ENCODE results near the gene TICAM1. TPM values are rescaled to one million over a fixed set of nuclear protein-coding genes. Genes with fewer than 3 reads are reported as not detected.
"Not testable (repeated sequence)": the region's sequence is repeated elsewhere in the genome, so short reads cannot be mapped to it uniquely, and the experiment has no call there.

Gene TICAM1
- total RNA-seq, 2 experiments from 2014 or later, result 14.7 to 15.0 TPM

- DNase-seq (no peak), ATAC-seq (ENCODE audit: poor library complexity) (no peak)
- Histone ChIP-seq H3K4me3 (ENCODE audit: low read length) (no peak overlapping the region), H3K9me3 (ENCODE audit: control insufficient read depth in 1 of 2, insufficient read depth in 1 of 2, low read length in 2 of 2) (no peaks in the 10 kb centered on the region), H3K27ac (ENCODE audit: low read depth in 1 of 2, low read length in 2 of 2) (no peak overlapping the region), H3K36me3 (ENCODE audit: insufficient read depth, low read length) (peaks cover 32% of the 10 kb centered on the region), H3K27me3 (ENCODE audit: control insufficient read depth in 1 of 2, insufficient read depth in 2 of 2, low read length in 2 of 2) (no peaks in the 10 kb centered on the region), H3K4me1 (ENCODE audit: insufficient read depth, low read length) (peaks cover 13% of the 10 kb centered on the region)
- ChIA-PET POLR2A (no interaction called here), CTCF (no interaction called here)
- H3K4me3 Mint-ChIP-seq, result no peak overlapping the region
- no peak for TF ChIP-seq CTCF (IDR thresholded peaks at IDR 0.05)
- intact Hi-C loops (cut with DNase I, micrococcal nuclease), result no loop called here
- no peak overlapping the region for H3K27ac Mint-ChIP-seq
- no peaks in the 10 kb centered on the region for H3K27me3 Mint-ChIP-seq
- peaks cover 61% of the 10 kb centered on the region for H3K36me3 Mint-ChIP-seq (ENCODE audit: low read depth)
- peaks cover 6% of the 10 kb centered on the region for H3K4me1 Mint-ChIP-seq (ENCODE audit: low read depth)
- H3K9me3 Mint-ChIP-seq, result no peaks in the 10 kb centered on the region
Measured at GRCh38 chr19:4843647-4843965, 12.1 kb upstream of the TICAM1 start.

- ChIA-PET CTCF (no interaction called here), POLR2A (no interaction called here)
- Mint-ChIP-seq H3K4me1 (ENCODE audit: low read depth) (peaks cover 6% of the 10 kb centered on the region), H3K4me3 (no peak overlapping the region), H3K9me3 (no peaks in the 10 kb centered on the region), H3K27ac (no peak overlapping the region), H3K27me3 (no peaks in the 10 kb centered on the region), H3K36me3 (ENCODE audit: low read depth) (peaks cover 44% of the 10 kb centered on the region)
- no peak for TF ChIP-seq CTCF (IDR thresholded peaks at IDR 0.05)
- DNase-seq (no peak), ATAC-seq (ENCODE audit: poor library complexity) (no peak)
- Histone ChIP-seq H3K4me1 (ENCODE audit: insufficient read depth, low read length) (peaks cover 13% of the 10 kb centered on the region), H3K4me3 (ENCODE audit: low read length) (no peak overlapping the region), H3K36me3 (ENCODE audit: insufficient read depth, low read length) (peaks cover 22% of the 10 kb centered on the region), H3K27me3 (ENCODE audit: control insufficient read depth in 1 of 2, insufficient read depth in 2 of 2, low read length in 2 of 2) (no peaks in the 10 kb centered on the region), H3K9me3 (ENCODE audit: control insufficient read depth in 1 of 2, insufficient read depth in 1 of 2, low read length in 2 of 2) (no peaks in the 10 kb centered on the region), H3K27ac (ENCODE audit: low read depth in 1 of 2, low read length in 2 of 2) (no peak overlapping the region)
- intact Hi-C loops (cut with DNase I, micrococcal nuclease), result no loop called here
Measured at GRCh38 chr19:4839192-4839591, 7.7 kb upstream of the TICAM1 start.

GRCh38 chr19:4832776-4833175 lies 1.3 kb upstream of the TICAM1 start:
- ChIA-PET CTCF (no interaction called here), POLR2A (no interaction called here)
- peaks cover 22% of the 10 kb centered on the region for H3K36me3 Mint-ChIP-seq (ENCODE audit: low read depth)
- no peak for ATAC-seq (ENCODE audit: poor library complexity)
- H3K4me1 ChIP-seq (ENCODE audit: insufficient read depth, low read length), result peaks cover 28% of the 10 kb centered on the region
- peaks cover 2% of the 10 kb centered on the region for H3K36me3 ChIP-seq (ENCODE audit: insufficient read depth, low read length)
- H3K27ac Mint-ChIP-seq, result peak overlapping the region; percentile 83
- H3K27me3 ChIP-seq (ENCODE audit: control insufficient read depth in 1 of 2, insufficient read depth in 2 of 2, low read length in 2 of 2), result no peaks in the 10 kb centered on the region
- H3K27ac ChIP-seq (ENCODE audit: low read depth in 1 of 2, low read length in 2 of 2), result no peak overlapping the region
- no peaks in the 10 kb centered on the region for H3K9me3 ChIP-seq (ENCODE audit: control insufficient read depth in 1 of 2, insufficient read depth in 1 of 2, low read length in 2 of 2)
- no peak overlapping the region for H3K4me3 ChIP-seq (ENCODE audit: low read length)
- no peaks in the 10 kb centered on the region for H3K27me3 Mint-ChIP-seq
- H3K9me3 Mint-ChIP-seq, result no peaks in the 10 kb centered on the region
- H3K4me3 Mint-ChIP-seq, result peak overlapping the region; percentile 81
- peaks cover 30% of the 10 kb centered on the region for H3K4me1 Mint-ChIP-seq (ENCODE audit: low read depth)
- DNase-seq, result no peak
- TF ChIP-seq CTCF (IDR thresholded peaks at IDR 0.05), result no peak
- intact Hi-C loops (cut with DNase I, micrococcal nuclease), result no loop called here

- Histone ChIP-seq H3K27ac (ENCODE audit: low read depth in 1 of 2, low read length in 2 of 2) (peak overlapping the region; percentile 70 to 87), H3K4me3 (ENCODE audit: low read length) (peak overlapping the region; percentile 74), H3K4me1 (ENCODE audit: insufficient read depth, low read length) (peaks cover 28% of the 10 kb centered on the region)
- H3K27me3 ChIP-seq (ENCODE audit: control insufficient read depth in 1 of 2, insufficient read depth in 2 of 2, low read length in 2 of 2); ATAC-seq (ENCODE audit: poor library complexity); H3K27me3 Mint-ChIP-seq; DNase-seq; intact Hi-C loops (cut with DNase I, micrococcal nuclease); H3K36me3 ChIP-seq (ENCODE audit: insufficient read depth, low read length); H3K9me3 Mint-ChIP-seq; H3K9me3 ChIP-seq (ENCODE audit: control insufficient read depth in 1 of 2, insufficient read depth in 1 of 2, low read length in 2 of 2): not testable (repeated sequence)
- peak overlapping the region; percentile 90 for H3K27ac Mint-ChIP-seq
- H3K4me3 Mint-ChIP-seq, result peak overlapping the region; percentile 93
- ChIA-PET POLR2A (interaction anchor here (1.2 kb wide), 1 partner anchor 41 kb away, joined by 4 read pairs; the partner anchor contains the start of gene FEM1A), CTCF (interaction anchor here (1.8 kb wide), 1 partner anchor 41 kb away, joined by 7 read pairs; the partner anchor contains the start of gene FEM1A)
- H3K4me1 Mint-ChIP-seq (ENCODE audit: low read depth), result peaks cover 32% of the 10 kb centered on the region
- H3K36me3 Mint-ChIP-seq (ENCODE audit: low read depth), result peaks cover 19% of the 10 kb centered on the region
Measured at GRCh38 chr19:4831979-4832340, 448 bp upstream of the TICAM1 start.
